Measurements from ENCODE around the gene CACNG7. TPM values are rescaled to one million over a fixed set of nuclear protein-coding genes. Genes with fewer than 3 reads are reported as not detected.

The CACNG7 gene
- total RNA-seq, 1 experiment from 2014 or later: 22.7 TPM

DNA sequence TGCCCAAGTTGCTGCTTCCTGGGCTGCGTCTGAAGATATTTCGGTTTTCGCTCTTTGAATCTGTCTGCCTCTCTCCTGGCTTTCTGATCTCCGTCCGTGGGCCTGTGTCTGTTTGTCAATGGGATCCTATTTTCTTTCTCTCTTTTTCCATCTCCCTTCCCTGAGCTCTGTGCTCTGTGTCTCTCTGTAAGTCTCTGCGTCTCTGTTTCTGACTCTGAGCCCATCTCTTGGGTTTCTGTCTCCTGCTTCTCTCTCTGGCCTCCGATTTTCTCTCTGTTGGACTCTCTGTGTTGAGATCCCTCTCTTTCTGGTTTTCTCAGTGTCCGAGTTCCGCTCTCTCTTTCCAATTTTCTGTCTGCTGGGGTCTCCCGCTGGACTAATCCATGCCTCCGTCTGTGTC, 25.3 kb upstream of the CACNG7 start:
- TF ChIP-seq, protein P1, sequence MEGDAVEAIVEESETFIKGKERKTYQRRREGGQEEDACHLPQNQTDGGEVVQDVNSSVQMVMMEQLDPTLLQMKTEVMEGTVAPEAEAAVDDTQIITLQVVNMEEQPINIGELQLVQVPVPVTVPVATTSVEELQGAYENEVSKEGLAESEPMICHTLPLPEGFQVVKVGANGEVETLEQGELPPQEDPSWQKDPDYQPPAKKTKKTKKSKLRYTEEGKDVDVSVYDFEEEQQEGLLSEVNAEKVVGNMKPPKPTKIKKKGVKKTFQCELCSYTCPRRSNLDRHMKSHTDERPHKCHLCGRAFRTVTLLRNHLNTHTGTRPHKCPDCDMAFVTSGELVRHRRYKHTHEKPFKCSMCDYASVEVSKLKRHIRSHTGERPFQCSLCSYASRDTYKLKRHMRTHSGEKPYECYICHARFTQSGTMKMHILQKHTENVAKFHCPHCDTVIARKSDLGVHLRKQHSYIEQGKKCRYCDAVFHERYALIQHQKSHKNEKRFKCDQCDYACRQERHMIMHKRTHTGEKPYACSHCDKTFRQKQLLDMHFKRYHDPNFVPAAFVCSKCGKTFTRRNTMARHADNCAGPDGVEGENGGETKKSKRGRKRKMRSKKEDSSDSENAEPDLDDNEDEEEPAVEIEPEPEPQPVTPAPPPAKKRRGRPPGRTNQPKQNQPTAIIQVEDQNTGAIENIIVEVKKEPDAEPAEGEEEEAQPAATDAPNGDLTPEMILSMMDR (conservative IDR thresholded peaks at IDR 0.05): no peak
- no CpG with 5 or more reads among the region's 11 CpGs for WGBS (ENCODE audit: extremely low coverage, insufficient read length, low lambda C conversion rate)
- Histone ChIP-seq H3K23me2 (ENCODE audit: insufficient read length, low read depth, low read length, poor library complexity, severe bottlenecking) (peaks cover 36% of the 10 kb centered on the region), H3K4me2 (ENCODE audit: insufficient read depth, insufficient read length, low read length) (peak overlapping the region; percentile 81), H3K14ac (ENCODE audit: insufficient read depth, low read length) (0 out of 2 replicates have a peak overlapping the region, but pooled peaks have one; percentile 32), H4K91ac (ENCODE audit: insufficient read length, low read depth, low read length) (no peak overlapping the region), H3K9me3 (ENCODE audit: control insufficient read depth, low read depth, low read length) (no peaks in the 10 kb centered on the region), H4K8ac (replicated peaks; ENCODE audit: insufficient read length, low read depth, low read length) (no peak overlapping the region), H3K4me1 (ENCODE audit: insufficient read depth, low read length) (no peaks in the 10 kb centered on the region; the same call in 1 of the 2 replicates), H3K4ac (ENCODE audit: low read depth, low read length) (no peak overlapping the region), H4K20me1 (ENCODE audit: control insufficient read depth, insufficient read depth, insufficient read length) (no peaks in the 10 kb centered on the region), H3K79me2 (ENCODE audit: insufficient read depth, low read length) (no peaks in the 10 kb centered on the region), H3K56ac (ENCODE audit: insufficient read length, low read depth, low read length) (no peak overlapping the region), H2BK12ac (ENCODE audit: insufficient read length, low read depth, low read length) (no peak overlapping the region), H3K27ac (ENCODE audit: insufficient read length, low read depth, low read length) (no peak overlapping the region), H3K9ac (ENCODE audit: extremely low read depth, insufficient read length, low read length) (no peak overlapping the region), H3K27me3 (ENCODE audit: insufficient read depth, low read length) (no peaks in the 10 kb centered on the region), H2BK5ac (ENCODE audit: insufficient read length, low read length) (no peak overlapping the region), H2BK15ac (ENCODE audit: low read depth, low read length) (no peak overlapping the region), H3T11ph (ENCODE audit: low read length) (no peak overlapping the region), H2AFZ (ENCODE audit: low read length) (no peak overlapping the region), H2BK120ac (ENCODE audit: low read depth, low read length, poor library complexity, severe bottlenecking) (no peak overlapping the region), H2AK5ac (ENCODE audit: insufficient read length, low read length) (no peak overlapping the region), H3K79me1 (ENCODE audit: insufficient read depth, low read depth, low read length, poor library complexity, severe bottlenecking) (no peaks in the 10 kb centered on the region), H3K18ac (ENCODE audit: insufficient read length, low read depth, low read length) (no peak overlapping the region), H2BK20ac (ENCODE audit: low read depth, low read length, poor library complexity, severe bottlenecking) (no peak overlapping the region), H3K23ac (ENCODE audit: insufficient read length, low read depth, low read length) (no peak overlapping the region), H4K5ac (ENCODE audit: insufficient read length, low read depth, low read length) (no peak overlapping the region)
- peak overlapping the region in 1 of 3 experiments; percentile 0; a peak in 1 of 7 replicates for H3K27ac Mint-ChIP-seq
- peak overlapping the region; percentile 33 to 79 for H3K4me3 Mint-ChIP-seq
- H3K36me3 Mint-ChIP-seq (ENCODE audit: insufficient read depth in 1 of 3, low read depth in 3 of 3): no peaks in the 10 kb centered on the region; a peak in 2 of 7 replicates
- H3K9me3 Mint-ChIP-seq: no peaks in the 10 kb centered on the region
- no peak for DNase-seq
- peaks cover 23% of the 10 kb centered on the region for H3K27me3 Mint-ChIP-seq (ENCODE audit: low read depth)
- H3K4me1 Mint-ChIP-seq: peaks cover 16 to 19% of the 10 kb centered on the region in 2 experiments
